Activated naive CD4-positive, alpha-beta T cell treated with anti-CD3 and anti-CD28 coated beads, Interleukin-2, amount 10 ng/mL, durations not matched to agents 7 days and 5 days (primary cell): Measurements from ENCODE around the gene RIT1.
"Not testable (repeated sequence)": the region's sequence is repeated elsewhere in the genome, so short reads cannot be mapped to it uniquely, and the experiment has no call there.

ENCODE experiments used
- CTCF ChIA-PET: fragments of 350-600 bp; sonication (Branson Sonifier 250); formaldehyde crosslinking; loops from one replicate; lab custom pipeline; 2021; ENCODE audit warnings: antibody characterized with exemption; lab: Charles Lee
- DNase-seq: peaks from one replicate; pipeline ENCODE4 v3.0.0-alpha.2; 2020
- H3K27ac Mint-ChIP-seq: one replicate; pipeline ENCODE4 v1.8.0; 2021; ENCODE audit warnings: mild to moderate bottlenecking, moderate library complexity, mixed read lengths
- H3K27me3 Mint-ChIP-seq: one replicate; pipeline ENCODE4 v1.8.0; 2021; ENCODE audit warnings: mild to moderate bottlenecking, mixed read lengths
- H3K36me3 Mint-ChIP-seq: one replicate; pipeline ENCODE4 v1.8.0; 2021; ENCODE audit warnings: mixed read lengths
- H3K4me1 Mint-ChIP-seq: one replicate; pipeline ENCODE4 v1.8.0; 2021; ENCODE audit warnings: mixed read lengths
- H3K4me3 Mint-ChIP-seq: one replicate; pipeline ENCODE4 v1.8.0; 2021; ENCODE audit warnings: mild to moderate bottlenecking, moderate library complexity, mixed read lengths
- H3K9me3 Mint-ChIP-seq: one replicate; pipeline ENCODE4 v1.8.0; 2021; ENCODE audit warnings: mixed read lengths

Gene RIT1

DNA sequence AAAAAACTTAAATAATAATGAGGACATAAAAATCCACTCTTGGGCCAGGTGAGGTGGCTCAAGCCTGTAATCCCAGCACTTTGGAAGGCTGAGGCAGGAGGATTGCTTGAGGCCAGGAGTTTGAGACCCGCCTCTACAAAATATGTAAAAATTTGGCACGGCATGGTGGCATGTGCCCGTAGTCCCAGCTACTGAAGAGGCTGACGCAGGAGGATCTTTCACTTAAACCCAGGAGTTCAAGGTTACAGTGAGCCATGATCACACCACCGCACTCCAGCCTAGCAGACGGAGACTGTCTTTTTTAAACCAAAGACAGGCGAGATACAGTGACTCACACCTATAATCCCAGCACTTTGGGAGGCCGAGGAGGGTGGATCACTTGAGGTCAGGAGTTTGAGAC, 14.7 kb downstream of the RIT1 start:
- H3K4me3 Mint-ChIP-seq, H3K27me3 Mint-ChIP-seq, DNase-seq, H3K27ac Mint-ChIP-seq, CTCF ChIA-PET, H3K9me3 Mint-ChIP-seq: not testable (repeated sequence)
- H3K36me3 Mint-ChIP-seq: peaks cover 36% of the 10 kb centered on the region
- peaks cover 21% of the 10 kb centered on the region for H3K4me1 Mint-ChIP-seq

DNA sequence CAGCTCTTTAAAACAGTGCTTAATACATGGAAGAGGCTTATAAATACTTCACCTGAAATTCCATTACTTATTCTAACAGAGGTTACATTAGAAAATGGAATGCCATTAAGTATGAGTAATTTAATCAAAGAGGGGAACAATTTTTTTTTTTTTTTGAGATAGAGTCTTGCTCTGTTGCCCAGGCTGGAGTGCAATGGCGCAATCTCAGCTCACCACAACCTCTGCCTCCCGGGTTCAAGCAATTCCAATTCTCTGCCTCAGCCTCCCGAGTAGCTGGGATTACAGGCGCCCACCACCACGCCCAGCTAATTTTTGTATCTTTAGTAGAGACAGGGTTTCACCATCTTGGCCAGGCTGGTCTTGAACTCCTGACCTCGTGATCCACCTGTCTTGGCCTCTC, 15.5 kb downstream of the RIT1 start:
- Mint-ChIP-seq H3K4me1 (peaks cover 21% of the 10 kb centered on the region), H3K36me3 (peaks cover 32% of the 10 kb centered on the region)
- DNase-seq, H3K27me3 Mint-ChIP-seq, CTCF ChIA-PET, H3K27ac Mint-ChIP-seq, H3K9me3 Mint-ChIP-seq, H3K4me3 Mint-ChIP-seq: not testable (repeated sequence)

DNA sequence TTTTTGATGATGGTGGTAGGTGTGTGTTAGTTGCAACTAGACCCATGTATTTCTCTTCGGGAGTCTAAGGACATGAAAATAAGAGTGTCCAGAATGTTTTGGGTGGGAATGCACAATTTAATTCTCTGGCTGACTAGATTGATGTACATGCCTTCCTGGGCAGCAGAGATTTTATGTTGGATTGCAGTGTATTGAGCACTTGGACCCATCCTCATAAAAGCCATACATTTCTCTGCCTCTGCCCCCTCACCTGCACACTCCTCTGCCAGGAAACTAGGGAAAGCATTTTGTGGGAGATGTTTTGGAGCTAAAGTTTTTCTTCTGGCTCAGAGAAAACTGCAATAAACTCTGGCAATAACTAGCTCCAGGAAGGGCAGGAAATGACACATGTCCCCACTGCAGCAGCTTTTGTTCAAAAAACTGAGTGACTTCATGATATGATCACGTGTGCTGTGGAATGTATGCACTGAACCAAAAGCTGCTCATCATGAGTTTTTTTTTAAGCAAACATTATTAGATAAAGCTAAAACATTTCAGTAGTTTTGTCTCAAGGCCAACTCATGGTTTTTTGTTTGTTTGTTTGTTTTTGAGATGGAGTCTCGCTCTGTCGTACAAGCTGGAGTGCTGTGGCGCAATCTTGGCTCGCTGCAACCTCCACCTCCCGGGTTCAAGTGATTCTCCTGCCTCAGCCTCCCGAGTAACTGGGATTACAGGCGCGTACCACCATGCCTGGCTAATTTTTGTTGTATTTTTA, 17.6 kb downstream of the RIT1 start:
- no peak overlapping the region for H3K4me3 Mint-ChIP-seq
- CTCF ChIA-PET: interaction anchor here (1.0 to 1.4 kb wide), 3 partner anchors 22 to 96 kb away, joined by 3 to 5 read pairs (median 3); partner anchors contain the start of gene GON4L
- peaks cover 21% of the 10 kb centered on the region for H3K4me1 Mint-ChIP-seq

DNA sequence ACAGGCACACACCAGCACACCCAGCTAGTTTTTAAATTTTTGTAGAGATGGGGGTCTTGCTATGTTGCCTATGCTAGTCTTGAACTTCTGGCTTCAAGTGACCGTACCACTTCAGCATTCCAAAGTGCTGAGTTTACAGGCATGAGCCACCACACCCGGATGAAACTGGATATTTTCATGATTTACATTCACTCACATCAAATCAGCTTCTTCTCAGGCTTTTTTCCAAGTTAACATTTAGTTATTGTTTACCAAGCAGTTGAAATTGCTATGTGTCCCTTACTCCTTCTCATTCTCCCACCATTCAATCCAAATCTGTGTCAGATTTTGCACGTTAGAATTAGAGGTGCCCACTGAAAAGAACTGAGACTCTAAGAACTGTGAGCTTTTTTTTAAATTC, 18.4 kb downstream of the RIT1 start:
- H3K27ac Mint-ChIP-seq: peak overlapping the region; percentile 82
- H3K4me3 Mint-ChIP-seq: no peak overlapping the region
- no peaks in the 10 kb centered on the region for H3K9me3 Mint-ChIP-seq
- CTCF ChIA-PET: interaction anchor here (1.0 kb wide), 1 partner anchor 642 kb away, joined by 4 read pairs; no protein-coding TSS in a partner anchor
- no peak for DNase-seq
- peaks cover 11% of the 10 kb centered on the region for H3K36me3 Mint-ChIP-seq
- peaks cover 20% of the 10 kb centered on the region for H3K4me1 Mint-ChIP-seq
- H3K27me3 Mint-ChIP-seq: peaks cover 5% of the 10 kb centered on the region

More for the DNA sequence above, 17.6 kb downstream of the RIT1 start:
- Mint-ChIP-seq H3K27me3 (peaks cover 5% of the 10 kb centered on the region), H3K36me3 (peaks cover 14% of the 10 kb centered on the region), H3K9me3 (no peaks in the 10 kb centered on the region), H3K27ac (peak overlapping the region; percentile 82)
- peak; percentile 51 for DNase-seq

DNA sequence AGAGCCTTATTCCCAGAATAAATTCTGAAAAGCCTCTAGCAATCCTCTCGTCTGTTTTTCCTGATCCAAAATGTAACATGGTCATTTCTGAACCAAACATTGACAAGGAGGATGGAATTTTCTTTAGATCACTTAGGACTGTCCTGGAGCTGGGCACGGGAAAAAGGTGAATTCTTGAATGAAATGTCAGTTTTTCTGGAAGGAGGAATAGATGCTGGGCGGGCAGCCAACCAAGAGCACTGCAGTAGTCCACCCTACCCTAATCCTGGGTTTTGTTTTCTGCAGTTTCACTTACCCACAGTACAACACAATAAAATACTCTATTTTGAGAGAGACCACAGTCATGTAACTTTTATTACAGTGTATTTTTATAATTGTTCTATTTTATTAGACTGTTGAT, 20.9 kb downstream of the RIT1 start:
- CTCF ChIA-PET: no interaction called here
- H3K27ac Mint-ChIP-seq: no peak overlapping the region
- H3K27me3 Mint-ChIP-seq: peaks cover 5% of the 10 kb centered on the region
- H3K4me3 Mint-ChIP-seq: no peak overlapping the region
- no peak for DNase-seq
- peaks cover 2% of the 10 kb centered on the region for H3K36me3 Mint-ChIP-seq
- no peaks in the 10 kb centered on the region for H3K9me3 Mint-ChIP-seq
- H3K4me1 Mint-ChIP-seq: peaks cover 17% of the 10 kb centered on the region

DNA sequence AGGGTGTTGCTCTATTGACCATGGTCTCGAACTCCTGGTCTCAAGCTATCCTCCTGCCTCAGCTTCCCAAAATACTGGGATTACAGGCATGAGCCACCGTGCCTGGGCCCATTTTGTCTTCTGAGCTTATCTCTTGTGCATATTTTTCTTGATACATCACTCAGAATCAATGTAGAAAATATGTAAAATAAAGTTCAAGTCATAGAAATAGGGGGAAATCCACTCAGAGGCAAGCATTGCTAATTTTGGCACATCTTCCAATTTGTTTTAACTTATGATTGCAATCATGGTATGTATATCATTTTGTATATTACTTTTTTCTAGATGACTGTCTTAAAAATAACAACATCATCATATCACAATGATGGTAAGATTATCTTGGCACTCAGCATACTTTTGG, 21.6 kb downstream of the RIT1 start:
- CTCF ChIA-PET: no interaction called here
- Mint-ChIP-seq H3K4me3 (no peak overlapping the region), H3K27me3 (peaks cover 5% of the 10 kb centered on the region), H3K4me1 (peaks cover 17% of the 10 kb centered on the region), H3K27ac (no peak overlapping the region), H3K9me3 (no peaks in the 10 kb centered on the region), H3K36me3 (peaks cover 2% of the 10 kb centered on the region)
- no peak for DNase-seq

DNA sequence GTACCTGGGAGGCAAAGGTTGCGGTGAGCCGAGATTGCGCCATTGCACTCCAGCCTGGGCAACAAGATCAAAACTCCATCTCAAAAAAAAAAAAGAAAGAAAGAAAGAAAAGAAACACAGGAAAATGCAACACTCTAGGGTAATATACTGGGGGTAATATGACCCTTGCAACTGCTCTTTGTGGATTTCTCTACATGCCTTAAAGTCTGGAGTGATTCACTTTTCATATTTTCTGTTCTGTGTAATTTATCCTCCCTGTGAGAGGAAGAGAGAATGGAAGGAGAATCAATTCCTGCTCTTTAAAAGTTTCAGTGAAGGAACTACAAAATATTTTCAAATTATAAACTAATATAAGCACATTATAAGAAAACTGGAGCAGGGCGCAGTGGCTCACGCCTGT, 22.7 kb downstream of the RIT1 start:
- Mint-ChIP-seq H3K27me3 (peaks cover 11% of the 10 kb centered on the region), H3K27ac (peak overlapping the region; percentile 19), H3K4me3 (no peak overlapping the region), H3K36me3 (peaks cover 2% of the 10 kb centered on the region), H3K4me1 (peaks cover 10% of the 10 kb centered on the region), H3K9me3 (no peaks in the 10 kb centered on the region)
- CTCF ChIA-PET: no interaction called here
- no peak for DNase-seq

DNA sequence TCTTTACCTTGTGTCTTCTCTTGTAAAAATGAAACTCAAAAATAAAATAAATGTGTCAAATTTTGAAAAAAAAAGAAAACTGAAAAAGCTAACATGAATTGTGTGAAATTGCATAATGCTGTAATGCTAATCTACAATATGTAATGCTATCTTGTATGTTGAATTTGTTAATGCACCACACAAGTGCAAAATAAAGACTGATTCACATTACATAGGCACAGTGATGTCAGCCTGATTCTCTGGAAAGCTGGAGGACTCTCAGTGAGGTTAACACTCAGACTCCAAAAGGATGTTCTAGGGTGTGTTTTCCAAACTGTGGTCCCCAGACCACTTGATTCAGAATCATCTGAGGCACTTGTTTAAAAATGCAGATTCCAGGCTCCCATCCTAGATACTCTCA, 26.2 kb downstream of the RIT1 start:
- no peaks in the 10 kb centered on the region for H3K9me3 Mint-ChIP-seq
- H3K27ac Mint-ChIP-seq: no peak overlapping the region
- CTCF ChIA-PET: no interaction called here
- H3K36me3 Mint-ChIP-seq: peaks cover 5% of the 10 kb centered on the region
- no peak for DNase-seq
- H3K4me3 Mint-ChIP-seq: no peak overlapping the region
- no peaks in the 10 kb centered on the region for H3K4me1 Mint-ChIP-seq
- H3K27me3 Mint-ChIP-seq: peaks cover 7% of the 10 kb centered on the region

DNA sequence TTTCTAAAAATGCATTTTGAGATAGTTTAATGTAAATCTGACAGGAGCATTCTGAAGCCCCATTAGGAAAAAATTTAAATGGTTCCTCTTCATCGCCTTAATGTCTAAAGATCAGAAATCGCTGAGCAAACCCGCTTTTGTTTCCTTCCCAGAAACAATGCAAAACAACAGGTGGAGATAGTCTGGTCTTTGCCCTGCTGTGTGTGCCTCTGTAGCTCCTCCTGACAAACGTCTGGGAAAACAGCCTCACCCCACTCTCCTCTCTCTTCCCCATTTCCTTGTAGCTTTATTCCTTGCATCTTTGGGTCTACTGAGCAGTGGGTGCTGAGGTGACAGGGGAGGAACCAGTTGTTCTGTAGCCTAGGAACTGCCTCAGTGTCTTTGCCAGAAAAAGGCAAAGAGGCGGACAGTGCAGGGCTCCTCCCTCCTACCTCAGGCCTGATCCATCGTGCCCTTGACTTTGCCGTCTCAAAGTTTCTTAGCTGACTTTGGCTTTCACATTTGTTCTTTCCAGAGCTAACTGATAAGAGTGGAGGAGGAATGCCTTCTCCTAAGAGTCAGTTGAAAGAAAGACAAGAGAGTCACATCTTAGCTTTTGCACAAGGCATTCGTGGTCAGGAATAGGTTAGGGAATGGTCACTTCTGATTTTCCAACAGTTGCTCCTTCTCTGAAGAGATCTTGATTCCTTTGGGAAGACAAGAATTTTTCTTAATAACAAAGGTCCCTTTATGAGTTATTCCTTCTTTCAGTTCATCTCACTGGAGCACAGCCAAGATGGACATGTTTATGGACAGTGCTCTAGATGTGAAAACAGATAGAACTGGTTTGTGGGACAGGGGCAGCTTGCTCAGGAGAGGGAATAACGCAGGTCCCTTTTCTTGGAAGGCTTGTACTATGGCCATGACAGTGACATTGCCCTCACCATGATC, 26.9 kb downstream of the RIT1 start:
- DNase-seq: no peak
- Mint-ChIP-seq H3K27ac (no peak overlapping the region), H3K4me3 (no peak overlapping the region), H3K4me1 (no peaks in the 10 kb centered on the region), H3K27me3 (peaks cover 6% of the 10 kb centered on the region), H3K9me3 (no peaks in the 10 kb centered on the region), H3K36me3 (peaks cover 5% of the 10 kb centered on the region)
- CTCF ChIA-PET: no interaction called here

DNA sequence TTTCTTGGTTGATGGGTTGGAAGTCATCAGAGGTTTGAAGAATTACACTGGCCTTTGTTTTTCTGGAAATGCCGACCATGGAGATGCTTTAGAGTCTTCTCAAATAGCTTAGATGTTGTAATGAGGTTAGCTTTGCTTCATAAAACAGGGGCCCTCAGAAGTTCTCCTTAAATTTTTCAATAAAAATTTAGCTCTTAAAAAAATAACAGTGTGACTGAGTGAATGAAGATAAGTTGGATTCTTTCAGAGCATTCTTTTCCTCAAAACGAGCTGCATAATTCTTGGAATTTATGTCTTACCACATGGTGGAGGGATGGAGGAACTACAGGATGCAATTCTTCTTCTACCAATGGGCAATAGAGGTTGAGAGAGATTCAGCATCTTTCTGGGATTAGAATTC, 28.4 kb downstream of the RIT1 start:
- H3K4me3 Mint-ChIP-seq: no peak overlapping the region
- no peak overlapping the region for H3K27ac Mint-ChIP-seq
- H3K36me3 Mint-ChIP-seq: peaks cover 3% of the 10 kb centered on the region
- CTCF ChIA-PET: no interaction called here
- H3K9me3 Mint-ChIP-seq: no peaks in the 10 kb centered on the region
- H3K4me1 Mint-ChIP-seq: no peaks in the 10 kb centered on the region
- DNase-seq: no peak
- peaks cover 6% of the 10 kb centered on the region for H3K27me3 Mint-ChIP-seq

DNA sequence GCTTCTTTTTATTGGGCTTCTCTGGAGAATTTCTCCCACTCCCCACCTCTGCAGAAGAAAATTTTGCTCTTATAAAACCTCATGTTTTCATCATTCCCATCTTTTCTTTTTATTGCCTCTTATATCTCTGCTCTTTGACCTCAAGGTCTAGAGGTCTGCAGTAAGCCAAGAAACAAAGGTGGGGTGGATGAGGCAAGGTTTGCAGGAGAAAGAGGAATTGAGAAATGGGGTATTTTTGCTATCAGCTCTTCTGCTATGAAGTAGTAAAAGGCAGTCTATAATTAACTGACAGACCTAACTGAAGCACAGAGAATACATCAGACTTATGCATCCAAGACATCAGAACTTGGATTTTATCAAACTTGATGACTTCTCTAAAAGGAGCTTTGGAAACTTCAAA, 28.9 kb downstream of the RIT1 start:
- H3K36me3 Mint-ChIP-seq: peaks cover 3% of the 10 kb centered on the region
- H3K4me1 Mint-ChIP-seq: no peaks in the 10 kb centered on the region
- H3K4me3 Mint-ChIP-seq: no peak overlapping the region
- H3K27ac Mint-ChIP-seq: no peak overlapping the region
- H3K9me3 Mint-ChIP-seq: no peaks in the 10 kb centered on the region
- CTCF ChIA-PET: no interaction called here
- H3K27me3 Mint-ChIP-seq: peaks cover 6% of the 10 kb centered on the region
- no peak for DNase-seq

DNA sequence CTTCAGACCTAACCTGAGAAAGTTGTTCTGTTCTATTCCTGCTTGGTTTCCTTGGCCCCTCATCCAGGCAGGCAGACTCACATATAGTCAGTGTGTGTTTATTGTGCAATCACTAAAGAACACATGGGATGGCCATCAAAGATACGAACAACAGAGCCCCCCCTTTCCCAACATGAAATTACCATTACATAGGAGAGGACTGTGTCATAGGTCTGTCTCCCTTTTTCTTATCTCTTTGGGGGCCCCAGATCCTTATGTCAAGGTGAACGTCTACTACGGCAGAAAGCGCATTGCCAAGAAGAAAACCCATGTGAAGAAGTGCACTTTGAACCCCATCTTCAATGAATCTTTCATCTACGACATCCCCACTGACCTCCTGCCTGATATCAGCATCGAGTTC, 30.2 kb downstream of the RIT1 start:
- peaks cover 3% of the 10 kb centered on the region for H3K36me3 Mint-ChIP-seq
- no peak overlapping the region for H3K27ac Mint-ChIP-seq
- no peak for DNase-seq
- H3K4me1 Mint-ChIP-seq: no peaks in the 10 kb centered on the region
- peaks cover 6% of the 10 kb centered on the region for H3K27me3 Mint-ChIP-seq
- H3K4me3 Mint-ChIP-seq: no peak overlapping the region
- H3K9me3 Mint-ChIP-seq: no peaks in the 10 kb centered on the region
- CTCF ChIA-PET: no interaction called here

DNA sequence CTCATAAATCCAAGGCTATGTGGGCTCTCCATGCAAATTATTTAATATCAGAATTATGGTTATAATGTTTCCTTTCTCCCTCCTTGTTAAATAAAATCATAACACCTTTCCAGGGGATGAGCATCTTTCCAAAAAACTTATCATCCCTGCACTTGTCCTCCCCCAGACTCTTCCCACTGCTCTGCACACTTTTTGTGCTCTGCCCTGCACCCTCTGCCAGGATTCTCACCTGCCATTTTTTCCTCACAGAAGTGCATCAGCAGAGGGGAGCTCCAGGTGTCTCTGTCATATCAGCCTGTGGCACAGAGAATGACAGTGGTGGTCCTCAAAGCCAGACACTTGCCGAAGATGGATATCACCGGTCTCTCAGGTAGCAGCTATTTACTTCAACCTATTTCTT, 30.9 kb downstream of the RIT1 start:
- Mint-ChIP-seq H3K4me1 (no peaks in the 10 kb centered on the region), H3K36me3 (peaks cover 3% of the 10 kb centered on the region), H3K9me3 (no peaks in the 10 kb centered on the region), H3K4me3 (no peak overlapping the region), H3K27ac (no peak overlapping the region), H3K27me3 (peaks cover 6% of the 10 kb centered on the region)
- CTCF ChIA-PET: no interaction called here
- no peak for DNase-seq

DNA sequence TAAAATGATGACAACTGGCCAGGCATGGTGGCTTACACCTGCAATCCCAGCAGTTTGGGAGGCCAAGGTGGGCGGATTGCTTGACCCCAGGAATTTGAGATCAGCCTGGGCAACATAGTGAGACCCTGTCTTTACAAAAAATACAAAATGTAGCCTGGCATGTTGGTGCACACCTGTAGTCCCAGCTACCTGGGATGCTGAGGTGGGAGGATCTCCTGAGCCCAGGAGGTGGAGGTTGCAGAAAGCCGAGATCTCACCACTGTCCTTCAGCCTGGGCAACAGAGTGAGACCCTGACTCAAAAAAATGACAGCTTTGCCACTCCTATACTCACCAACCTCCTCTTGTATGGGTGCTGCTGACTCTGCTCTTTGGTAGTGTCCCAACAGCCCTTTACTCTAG, 33.2 kb downstream of the RIT1 start:
- Mint-ChIP-seq H3K36me3 (peaks cover 3% of the 10 kb centered on the region), H3K4me1 (no peaks in the 10 kb centered on the region), H3K9me3 (no peaks in the 10 kb centered on the region), H3K27ac (no peak overlapping the region), H3K27me3 (no peaks in the 10 kb centered on the region), H3K4me3 (no peak overlapping the region)
- no peak for DNase-seq
- CTCF ChIA-PET: interaction anchor here (0.8 kb wide), 1 partner anchor 188 kb away, joined by 3 read pairs; no protein-coding TSS in a partner anchor
